ENCODE data around the gene AHCY.

DNA sequence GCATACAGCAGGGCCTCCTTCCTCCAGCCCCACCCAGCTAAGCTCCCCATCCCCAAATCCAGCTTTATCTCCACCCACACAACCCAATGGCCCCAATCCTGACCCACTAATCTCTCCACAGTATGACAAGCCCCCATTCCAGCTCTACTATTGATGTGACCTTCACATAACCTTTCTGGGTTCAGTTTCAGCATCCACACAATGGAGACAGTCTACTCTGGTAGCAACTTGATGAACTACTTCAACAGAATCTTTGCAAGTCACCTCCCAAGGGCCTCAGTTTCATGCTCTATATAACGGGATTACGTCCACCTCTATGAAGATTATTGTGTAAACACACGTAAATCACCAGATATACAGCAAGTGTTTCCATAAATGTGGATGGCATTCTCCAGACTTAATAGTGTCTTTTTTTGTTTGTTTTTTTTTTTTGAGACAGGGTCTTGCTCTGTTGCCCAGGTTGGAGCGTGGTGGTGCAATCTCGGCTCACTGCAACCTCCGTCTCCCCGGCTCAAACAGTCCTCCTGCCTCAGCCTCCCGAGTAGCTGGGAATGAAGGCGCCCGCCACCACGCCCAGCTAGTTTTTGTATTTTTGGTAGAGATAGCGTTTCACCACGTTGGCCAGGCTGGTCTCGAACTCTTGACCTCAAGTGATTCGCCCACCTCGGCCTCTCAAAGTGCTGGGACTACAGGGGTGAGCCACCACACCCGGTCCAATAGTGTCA lies 1.4 kb downstream of the AHCY start:
- no peak for TF ChIP-seq POLR2AphosphoS5 (IDR thresholded peaks at IDR 0.05; ENCODE audit: low read depth, low read length)
- TF ChIP-seq, protein P1, sequence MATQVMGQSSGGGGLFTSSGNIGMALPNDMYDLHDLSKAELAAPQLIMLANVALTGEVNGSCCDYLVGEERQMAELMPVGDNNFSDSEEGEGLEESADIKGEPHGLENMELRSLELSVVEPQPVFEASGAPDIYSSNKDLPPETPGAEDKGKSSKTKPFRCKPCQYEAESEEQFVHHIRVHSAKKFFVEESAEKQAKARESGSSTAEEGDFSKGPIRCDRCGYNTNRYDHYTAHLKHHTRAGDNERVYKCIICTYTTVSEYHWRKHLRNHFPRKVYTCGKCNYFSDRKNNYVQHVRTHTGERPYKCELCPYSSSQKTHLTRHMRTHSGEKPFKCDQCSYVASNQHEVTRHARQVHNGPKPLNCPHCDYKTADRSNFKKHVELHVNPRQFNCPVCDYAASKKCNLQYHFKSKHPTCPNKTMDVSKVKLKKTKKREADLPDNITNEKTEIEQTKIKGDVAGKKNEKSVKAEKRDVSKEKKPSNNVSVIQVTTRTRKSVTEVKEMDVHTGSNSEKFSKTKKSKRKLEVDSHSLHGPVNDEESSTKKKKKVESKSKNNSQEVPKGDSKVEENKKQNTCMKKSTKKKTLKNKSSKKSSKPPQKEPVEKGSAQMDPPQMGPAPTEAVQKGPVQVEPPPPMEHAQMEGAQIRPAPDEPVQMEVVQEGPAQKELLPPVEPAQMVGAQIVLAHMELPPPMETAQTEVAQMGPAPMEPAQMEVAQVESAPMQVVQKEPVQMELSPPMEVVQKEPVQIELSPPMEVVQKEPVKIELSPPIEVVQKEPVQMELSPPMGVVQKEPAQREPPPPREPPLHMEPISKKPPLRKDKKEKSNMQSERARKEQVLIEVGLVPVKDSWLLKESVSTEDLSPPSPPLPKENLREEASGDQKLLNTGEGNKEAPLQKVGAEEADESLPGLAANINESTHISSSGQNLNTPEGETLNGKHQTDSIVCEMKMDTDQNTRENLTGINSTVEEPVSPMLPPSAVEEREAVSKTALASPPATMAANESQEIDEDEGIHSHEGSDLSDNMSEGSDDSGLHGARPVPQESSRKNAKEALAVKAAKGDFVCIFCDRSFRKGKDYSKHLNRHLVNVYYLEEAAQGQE (IDR thresholded peaks at IDR 0.05; ENCODE audit: insufficient read depth in 1 of 2, low read depth in 2 of 2, low read length in 2 of 2), result no peak
